ENCODE data around the gene RADIL.
"Not testable (repeated sequence)": the region's sequence is repeated elsewhere in the genome, so short reads cannot be mapped to it uniquely, and the experiment has no call there.

Gene RADIL, protein sequence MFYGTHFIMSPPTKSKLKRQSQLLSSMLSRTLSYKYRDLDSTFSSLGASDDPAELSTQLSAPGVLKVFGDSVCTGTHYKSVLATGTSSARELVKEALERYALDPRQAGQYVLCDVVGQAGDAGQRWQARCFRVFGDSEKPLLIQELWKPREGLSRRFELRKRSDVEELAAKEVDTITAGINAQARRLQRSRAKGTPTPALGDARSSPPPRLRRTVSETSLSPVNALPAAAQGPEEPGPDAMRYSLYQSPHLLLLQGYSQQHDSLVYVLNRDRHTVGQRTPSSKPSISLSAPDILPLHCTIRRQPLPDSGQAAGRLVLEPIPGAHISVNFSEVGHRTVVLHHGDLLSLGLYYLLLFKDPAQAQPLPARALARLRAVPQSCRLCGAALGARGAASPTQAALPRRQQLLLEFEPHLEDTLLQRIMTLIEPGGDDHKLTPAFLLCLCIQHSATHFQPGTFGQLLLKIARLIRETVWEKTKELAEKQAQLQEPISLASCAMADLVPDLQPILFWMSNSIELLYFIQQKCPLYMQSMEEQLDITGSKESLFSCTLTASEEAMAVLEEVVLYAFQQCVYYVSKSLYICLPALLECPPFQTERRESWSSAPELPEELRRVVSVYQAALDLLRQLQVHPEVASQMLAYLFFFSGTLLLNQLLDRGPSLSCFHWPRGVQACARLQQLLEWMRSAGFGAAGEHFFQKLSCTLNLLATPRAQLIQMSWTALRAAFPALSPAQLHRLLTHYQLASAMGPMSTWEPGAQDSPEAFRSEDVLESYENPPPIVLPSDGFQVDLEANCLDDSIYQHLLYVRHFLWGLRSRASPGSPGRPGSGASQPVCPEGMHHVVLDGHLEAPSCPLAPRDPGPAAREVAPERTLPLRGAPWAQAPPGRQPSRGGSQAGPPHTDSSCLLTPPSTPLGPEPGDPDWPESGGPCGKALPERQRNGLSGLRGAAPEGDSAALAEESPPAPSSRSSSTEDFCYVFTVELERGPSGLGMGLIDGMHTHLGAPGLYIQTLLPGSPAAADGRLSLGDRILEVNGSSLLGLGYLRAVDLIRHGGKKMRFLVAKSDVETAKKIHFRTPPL

DNA sequence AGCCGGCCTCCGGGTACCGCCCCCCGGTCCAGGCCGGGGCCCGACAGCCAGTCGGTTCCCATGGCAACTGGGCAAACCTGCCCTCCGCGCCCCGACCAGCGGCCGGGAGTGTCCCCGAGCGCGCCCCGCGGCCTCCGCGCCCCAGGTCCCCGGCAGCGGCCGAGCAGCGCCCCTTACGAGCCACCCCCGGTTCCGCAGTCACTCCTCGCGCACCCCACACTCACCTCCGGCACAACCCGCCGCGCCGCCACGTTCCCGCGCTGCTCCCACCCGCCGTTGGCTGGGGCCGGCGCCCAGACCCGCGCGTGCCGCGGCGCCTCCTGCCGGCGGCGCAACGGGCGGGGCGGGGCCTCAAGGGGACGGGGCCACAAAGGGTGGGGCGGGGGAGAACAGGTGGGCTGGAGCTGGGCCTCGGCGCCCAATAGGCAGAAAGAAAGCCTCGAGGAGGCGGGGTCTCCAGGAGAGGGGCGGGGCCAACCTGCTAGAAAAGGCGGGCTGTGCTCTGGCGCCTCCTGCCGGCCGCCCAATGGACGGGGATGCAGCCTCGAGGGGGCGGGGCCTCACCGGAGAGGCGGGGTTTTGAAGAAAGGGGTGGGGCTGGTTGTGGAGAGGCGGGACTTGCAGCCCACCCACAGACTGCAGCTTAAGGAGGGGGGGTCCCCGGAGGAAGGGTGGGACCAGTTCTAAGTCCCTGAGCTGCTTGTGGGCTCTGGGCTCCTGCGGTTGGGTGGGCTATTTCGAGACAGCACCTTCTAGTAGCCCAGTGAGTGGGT lies at the start of gene RADIL:
RADIL (minus strand) TSS at position 345 of the 773 bp plus-strand sequence. CDS start 5,577 bp downstream, outside the sequence.
- peak; percentile 82 for DNase-seq (ENCODE audit: low read depth)

DNA sequence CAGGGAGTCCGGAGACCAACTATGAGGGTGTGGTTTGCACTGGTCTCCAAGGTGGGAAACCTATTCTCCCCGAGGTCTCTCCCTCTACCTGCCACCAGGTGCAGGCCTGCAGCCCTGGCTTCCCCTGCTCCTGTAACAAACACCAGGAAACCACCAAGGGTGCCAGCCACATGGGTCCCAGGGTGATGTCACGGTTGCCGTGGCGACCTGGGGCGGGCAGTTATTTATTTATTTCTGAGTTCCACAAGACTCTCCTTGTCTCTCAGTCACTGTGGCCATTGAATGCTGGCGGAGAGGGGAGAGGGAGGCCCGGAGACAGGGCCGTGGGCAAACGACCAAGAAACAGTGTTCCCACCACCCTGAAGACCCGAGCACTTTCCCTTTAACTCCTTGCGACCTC lies 48.4 kb upstream of the RADIL start:
- no peak for DNase-seq (ENCODE audit: low read depth)

DNA sequence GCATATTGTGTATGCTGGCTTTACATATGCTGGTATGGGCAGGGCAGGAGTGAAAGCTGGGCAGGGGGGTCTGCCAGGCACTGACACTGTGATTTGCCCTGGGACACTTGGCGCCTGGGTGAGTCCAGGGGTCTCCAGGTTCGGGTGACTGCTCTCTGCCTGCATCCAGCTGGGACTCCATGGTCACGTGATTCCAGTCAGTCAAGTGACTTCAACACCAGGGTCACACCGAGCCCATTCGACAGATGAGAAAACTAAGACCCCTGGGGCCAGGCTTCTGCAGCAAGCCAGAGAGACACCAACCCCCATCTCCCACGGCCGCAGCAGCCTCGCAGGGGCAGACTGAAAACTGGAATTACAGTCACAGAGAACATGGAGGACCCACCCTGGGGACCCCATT lies 45.5 kb upstream of the RADIL start:
- no peak for DNase-seq (ENCODE audit: low read depth)

DNA sequence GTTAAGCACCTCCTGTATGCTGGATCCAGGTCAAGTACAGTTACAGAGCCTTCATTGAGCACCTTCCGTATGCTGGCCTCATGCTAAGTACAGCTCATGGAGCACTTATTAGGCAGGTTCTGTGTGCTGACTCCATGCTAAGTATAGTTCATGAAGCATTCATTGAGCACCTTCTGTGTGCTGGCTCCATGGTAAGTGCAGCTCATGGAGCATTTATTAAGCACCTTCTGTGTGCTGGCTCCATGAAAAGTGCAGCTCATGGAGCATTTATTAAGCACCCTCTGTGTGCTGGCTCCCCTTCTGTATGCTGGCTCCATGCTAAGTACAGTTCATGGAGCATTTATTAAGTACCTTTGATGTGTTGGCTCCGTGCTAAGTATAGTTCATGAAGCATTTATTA lies 44.9 kb upstream of the RADIL start:
- no peak for DNase-seq (ENCODE audit: low read depth)

DNA sequence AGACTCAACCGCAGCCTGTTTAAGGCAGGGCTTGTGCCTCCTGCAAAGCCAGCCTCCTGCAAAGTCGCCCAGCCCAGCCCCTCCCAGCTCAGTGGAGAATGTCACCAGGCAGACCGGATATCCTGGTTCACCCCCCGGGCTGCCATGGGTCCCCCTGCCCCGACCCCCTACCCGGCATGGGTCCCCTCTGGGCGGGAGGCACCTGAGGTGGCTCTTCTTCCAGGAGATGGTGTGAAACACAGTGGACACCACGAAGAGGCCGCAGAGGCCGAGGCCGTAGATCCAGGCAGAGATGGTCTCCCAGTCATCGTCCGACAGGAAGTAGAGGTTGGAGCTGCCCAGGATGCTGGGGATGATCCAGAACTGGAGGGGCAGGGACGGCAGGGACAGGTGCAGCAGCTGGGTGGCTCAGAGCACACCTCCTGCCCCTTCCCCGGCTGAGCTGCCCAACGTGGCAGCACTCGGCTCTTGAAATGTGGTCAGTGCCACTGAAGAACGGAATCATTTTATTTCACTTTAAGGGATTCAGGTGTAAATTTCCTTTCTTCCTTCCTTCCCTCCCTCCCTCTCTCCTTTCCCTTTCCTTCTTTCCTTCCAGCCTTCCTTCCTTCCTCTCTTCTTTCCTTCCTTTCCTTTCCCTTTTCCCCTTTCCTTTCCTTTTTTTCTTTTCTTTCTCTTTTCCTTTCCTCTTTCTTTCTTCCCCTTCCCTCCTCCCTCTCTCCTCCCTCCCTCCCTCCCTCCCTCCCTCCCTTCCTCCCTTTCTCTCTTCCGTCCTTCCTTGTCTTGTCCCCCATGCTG lies 36.7 kb upstream of the RADIL start:
- DNase-seq (ENCODE audit: low read depth): no peak

DNA sequence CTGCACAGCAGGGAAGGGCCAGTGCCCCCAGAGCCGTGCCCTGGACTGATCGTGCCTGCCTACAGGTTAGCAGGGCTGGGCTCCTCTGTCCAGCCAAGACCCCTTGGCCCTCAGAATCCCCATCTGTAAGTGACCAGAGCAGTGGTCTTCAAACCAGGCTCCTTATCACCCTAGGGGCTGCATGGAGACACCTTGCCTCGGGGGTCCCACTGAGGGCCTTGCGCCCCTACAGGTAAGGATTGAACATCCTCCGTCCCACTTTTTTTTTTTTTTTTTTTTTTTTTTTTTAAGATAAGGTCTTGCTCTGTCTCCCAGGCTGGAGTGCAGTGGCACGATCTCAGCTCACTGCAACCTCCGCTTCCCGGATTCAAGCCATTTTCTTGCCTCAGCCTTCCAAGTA lies 32.6 kb upstream of the RADIL start:
- DNase-seq (ENCODE audit: low read depth): no peak

DNA sequence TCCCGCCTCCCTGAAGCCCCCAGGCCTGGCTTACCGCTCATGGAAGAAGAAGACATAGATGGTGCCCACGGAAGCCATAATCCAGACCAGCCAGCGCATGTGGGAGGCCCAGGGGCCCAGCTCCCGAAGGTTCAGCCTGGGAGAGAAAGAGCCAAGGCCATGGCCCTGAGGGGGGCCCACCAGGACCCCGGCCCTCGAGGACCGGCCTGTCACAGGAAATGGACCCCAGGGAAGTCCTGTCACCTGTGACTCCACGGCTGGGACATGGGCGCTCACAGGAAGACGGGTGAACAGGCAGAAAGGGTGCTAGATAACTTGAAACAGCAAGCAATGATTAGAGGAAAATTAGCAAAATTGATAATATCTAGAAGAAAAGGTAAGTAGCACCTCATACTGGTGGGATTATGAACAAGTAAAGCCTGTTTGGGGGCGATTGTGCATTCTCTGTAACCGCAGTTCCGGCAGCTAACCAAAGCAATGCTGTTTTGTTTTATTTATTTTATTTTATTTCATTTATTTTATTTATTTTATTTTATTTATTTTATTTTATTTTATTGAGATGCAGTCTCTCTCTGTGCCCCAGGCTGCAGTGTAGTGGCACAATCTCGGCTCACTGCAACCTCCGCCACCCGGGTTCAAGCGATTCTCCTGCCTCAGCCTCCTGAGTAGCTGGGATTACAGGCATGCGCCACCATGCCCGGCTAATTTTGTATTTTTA lies 27.8 kb upstream of the RADIL start:
- no peak for DNase-seq (ENCODE audit: low read depth)

DNA sequence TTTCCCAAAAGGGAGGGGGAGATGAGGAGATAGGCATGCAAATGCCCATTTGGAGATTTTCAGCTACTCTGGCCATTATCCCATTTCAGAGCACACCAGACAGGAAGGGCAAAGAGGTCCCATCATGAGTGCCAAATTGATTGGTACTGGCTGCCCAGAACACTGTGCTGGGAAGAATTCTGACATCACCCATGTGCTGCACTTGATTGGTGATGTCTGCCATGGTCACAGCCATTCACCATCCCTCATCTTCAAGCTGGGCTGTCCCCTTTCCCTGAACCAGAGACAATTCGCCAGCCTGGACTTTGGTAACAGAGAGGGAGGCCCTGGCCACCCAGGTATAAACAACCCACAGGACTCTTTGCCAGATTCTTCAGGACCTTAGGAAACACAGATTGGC lies 23.2 kb upstream of the RADIL start:
- no peak for DNase-seq (ENCODE audit: low read depth)

DNA sequence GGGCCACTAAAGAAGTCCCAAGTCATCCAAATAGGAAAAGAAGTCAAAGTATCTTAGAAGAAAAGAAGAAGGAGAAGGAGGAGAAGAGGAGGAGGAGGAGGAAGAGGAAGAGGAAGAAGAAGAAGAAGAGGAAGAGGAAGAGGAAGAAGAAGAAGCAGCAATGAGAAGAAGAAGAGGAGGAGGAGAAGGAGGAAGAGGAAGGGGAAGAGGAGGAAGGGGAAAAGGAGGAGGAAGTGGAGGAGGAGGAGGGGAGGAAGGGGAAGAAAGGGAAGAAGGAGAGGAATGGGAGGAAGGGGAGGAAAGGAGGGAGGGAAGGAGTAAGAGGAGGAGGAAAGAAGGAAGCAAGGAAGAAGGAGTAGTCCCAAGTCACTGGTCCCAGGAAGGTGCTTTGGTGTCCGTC lies 21.7 kb upstream of the RADIL start:
- DNase-seq (ENCODE audit: low read depth): no peak

DNA sequence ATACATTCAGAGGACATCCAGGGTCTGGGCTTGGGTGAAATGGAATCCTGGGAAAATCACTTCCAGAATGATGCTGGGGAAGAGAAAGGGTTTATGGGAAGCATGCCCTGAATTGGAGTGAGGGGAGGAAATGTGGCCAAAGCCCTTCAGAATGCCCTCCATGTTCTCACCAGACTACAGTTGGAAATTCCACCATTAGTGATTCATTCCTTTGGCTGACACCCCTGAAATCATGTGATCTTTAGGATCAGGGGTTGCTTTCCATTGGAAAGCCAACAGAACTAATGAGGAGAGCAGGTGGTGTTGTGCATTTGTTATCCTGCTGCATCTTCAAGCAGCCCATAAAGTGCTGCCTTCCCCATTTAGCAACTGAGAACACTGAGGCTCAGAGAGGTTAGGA lies 20.8 kb upstream of the RADIL start:
- no peak for DNase-seq (ENCODE audit: low read depth)

DNA sequence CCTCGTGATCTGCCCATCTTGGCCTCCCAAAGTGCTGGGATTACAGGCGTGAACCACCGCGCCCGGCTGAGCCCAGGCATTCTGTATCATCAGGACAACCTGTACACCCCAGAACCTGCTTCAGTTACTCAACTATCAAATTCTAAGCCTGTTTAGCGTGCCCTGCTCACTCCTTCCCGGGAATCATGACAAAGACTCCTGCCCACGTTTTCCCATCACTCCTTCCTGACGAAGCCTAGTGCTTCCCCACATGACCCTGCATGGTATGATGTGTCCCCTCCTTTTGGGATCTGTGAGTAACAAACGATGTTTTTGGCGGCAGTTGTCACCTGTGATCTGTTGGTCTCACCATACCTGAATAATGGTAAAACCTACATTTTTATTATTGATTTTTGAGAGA lies 12.2 kb upstream of the RADIL start:
- DNase-seq (ENCODE audit: low read depth): no peak

DNA sequence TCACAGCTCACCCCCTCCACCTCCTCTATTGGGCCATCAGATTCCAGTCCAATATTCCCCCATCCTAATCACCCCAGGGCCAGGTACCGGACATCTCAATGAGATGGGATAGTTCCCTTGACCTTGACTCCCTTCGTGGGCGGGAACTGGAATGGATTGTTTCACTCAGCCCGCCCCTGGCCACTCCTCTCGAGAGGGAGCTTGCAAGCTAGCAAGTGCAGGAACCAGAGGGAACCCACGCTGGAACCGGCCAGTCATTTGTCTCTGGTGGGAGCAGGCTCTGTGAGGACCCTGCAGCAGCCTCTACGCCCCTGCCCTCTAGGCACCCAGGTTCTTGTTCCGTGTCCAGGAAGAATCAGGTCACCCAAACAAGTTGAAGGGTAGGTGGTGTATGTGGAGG lies 11.0 kb upstream of the RADIL start:
- no peak for DNase-seq (ENCODE audit: low read depth)

DNA sequence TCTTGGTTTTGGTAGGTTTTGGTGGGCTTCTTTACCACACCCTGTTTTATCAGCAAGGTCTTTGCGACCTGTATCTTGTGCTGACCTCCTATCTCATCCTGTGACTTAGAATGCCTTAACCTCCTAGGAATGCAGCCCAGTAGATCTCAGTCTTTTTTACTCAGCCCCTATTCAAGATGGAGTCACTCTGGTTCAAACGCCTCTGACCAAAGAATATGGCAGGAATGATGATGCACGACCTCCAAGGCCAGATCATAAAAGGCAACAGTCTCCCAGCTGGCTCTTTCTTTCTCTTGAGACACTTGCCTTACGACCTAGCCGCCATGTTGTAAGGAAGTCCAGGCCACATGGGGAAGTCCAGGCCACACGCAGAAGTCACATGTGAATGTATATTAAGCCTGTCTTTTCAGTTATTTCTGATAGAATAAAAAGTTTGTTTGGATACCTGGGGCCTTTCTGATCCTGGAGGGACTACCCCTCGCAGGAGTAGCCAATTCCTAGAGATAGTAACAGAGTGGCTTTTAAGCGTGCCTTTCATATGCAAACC lies 10.5 kb upstream of the RADIL start:
- no peak for DNase-seq (ENCODE audit: low read depth)

DNA sequence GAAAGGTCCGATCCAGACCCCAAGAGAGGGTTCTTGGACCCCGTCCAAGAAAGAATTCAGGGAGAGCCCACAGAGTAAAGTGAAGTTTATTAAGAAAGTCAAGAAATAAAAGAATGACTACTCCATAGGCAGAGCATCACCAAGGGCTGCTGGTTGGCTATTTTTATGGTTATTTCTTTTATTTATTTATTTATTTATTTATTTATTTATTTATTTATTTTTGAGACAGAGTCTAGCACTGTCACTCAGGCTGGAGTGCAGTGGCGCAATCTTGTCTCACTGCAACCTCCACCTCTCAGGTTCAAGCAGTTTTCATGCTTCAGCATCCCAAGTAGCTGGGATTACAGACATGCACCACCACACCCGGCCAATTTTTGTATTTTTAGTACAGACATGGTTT lies 9.7 kb upstream of the RADIL start:
- not testable (repeated sequence) for DNase-seq (ENCODE audit: low read depth)

DNA sequence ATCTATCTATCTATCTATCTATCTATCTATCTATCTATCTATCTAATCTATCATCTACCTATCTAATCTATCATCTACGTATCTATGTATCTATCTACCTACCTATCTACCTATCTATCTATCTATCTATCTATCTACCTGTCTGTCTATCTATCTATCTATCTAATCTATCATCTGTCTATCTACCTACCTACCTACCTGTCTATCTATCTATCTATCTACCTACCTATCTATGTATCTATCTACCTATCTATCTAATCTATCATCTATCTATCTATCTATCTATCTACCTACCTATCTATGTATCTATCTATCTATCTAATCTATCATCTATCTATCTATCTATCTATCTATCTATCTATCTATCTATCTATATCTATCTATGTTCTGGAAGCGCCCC lies 8.0 kb upstream of the RADIL start:
- not testable (repeated sequence) for DNase-seq (ENCODE audit: low read depth)

DNA sequence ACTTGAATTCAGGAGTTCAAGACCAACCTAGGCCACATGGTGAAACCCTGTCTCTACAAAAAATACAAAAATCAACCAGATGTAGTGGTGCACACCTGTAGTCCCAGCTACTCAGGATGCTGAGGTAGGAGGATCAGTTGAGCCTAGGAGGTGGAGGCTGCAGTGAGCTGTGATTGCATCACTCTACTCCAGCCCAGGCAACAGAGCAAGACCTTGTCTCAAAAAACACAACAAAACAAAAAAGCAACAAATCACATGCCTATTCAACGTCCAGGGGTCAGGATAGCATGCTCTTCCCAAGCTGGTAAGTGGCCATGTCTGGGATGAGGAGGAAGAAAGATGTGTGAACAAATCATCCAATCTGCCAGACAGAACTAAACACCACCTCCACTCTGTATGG lies 6.2 kb upstream of the RADIL start:
- DNase-seq (ENCODE audit: low read depth): no peak

DNA sequence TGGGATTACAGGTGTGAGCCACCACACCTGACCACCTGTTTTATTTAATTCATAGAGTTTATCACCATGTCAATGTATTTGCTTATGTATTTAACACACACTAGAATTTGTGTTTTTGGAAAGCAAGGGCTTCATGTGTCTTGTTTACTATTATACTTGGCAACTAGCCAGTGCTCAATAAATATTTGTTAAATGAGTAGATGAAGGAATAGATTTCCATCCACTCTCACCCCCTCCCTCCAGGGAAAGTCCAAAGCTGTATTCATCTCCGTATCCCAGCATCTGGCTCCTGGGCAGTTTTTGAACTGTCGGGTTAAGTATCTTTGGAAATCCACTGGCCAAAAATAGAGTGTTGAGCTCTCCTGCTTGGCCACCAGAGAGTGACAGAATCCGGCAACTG lies 4.6 kb upstream of the RADIL start:
- no peak for DNase-seq (ENCODE audit: low read depth)

DNA sequence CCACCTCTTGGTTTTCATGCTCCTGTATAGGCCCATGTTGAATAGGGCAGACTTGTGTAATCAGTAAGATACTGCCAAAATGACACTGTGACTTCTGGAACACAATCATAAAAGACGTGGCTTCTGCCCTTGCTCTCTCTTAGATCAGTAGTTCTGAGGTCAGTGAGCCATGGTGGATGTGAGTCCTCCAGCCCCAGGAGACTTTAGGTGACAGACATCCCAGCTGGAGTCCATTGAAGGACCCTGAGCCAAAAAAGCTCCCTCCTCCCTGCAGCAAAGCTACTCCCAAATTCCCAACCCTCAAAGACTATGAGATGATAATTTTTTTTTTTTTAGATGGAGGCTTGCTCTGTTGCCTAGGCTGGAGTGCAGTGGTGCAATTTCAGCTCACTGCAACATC lies 3.2 kb upstream of the RADIL start:
- DNase-seq (ENCODE audit: low read depth): no peak

DNA sequence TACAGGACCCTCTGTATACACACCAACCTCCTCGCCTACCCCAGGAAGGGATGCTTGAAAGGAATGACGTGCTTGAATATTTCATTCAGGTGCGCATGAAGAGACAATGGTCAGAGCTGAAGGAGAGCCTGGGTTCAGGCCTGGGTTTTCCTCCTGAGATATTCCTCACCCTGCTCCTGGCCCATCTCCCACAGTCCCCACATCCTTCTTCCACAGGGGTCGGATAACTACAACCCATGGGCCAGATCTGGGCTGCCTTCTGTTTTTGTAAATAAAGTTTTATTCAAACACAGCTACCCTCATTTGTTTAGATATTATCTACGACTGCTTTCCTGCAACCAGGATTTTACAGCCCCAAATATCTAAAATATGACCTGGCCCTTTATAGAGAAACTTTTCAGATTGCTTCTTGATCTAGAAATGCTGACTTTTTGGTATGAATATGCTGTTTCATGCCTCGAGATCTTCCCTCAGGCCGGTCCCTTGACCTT lies 1.8 kb upstream of the RADIL start:
- DNase-seq (ENCODE audit: low read depth): no peak

DNA sequence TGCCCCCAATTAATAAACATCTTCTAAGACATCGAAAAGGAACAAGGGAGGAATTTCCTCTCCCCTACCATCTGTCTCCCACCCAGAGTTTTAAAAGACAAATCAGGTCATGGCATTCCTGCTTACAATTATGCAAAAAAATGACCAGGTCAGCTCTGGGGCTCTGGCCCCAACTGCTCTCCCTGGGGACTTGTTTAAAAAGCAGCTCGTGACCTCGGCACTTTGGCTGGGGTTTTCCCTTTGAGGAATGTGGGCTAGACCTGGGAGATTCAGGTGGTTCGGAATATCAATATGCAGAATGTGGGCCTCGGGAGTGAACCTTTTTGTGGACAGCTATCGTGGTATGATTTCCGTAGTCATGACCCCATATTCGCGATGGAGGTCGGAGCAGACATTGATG lies 648 bp upstream of the RADIL start:
- no peak for DNase-seq (ENCODE audit: low read depth)
